ENCODE results near the gene GPC3.

DNA sequence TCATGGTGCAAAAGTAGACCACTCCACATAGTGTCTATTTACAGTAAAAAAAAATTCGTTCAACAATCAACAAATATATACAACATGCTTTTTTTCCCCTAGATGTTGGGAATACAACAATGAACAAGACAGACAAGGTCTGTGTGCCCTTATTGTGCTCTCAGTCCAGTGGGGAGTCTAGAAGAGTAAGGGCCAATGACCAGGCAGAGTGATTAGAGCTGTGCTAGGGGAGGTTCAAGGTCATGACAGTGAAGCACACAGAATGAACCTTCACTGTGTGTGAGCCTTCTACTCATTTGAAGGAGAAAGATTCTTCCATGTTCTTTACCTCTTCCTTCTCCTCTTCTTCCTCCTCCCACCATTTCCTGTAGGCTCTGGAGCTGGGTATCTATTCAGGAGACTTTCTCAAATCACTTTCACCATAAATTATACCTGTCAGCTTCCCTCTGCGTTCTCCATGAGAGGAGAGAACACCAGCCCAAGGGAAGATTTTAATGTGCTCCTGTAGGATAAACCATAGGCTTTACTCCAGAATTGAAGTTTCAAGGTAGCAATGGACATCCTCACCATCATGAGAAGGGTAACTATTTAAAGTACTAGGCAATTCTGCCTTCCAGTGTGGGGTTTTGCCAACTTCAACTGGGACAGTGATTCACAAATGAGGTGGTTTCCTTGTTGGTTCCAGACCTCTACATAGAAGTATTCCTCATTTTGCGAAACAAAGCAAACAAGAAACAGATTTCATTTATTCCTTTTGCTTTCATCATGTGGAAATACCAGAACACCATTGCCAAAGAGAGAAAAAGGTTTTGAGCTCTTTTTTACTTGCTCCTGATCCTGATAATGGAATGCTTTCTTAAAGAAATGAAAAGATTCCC lies 323.2 kb downstream of the GPC3 start:
- TF ChIP-seq, protein P1, sequence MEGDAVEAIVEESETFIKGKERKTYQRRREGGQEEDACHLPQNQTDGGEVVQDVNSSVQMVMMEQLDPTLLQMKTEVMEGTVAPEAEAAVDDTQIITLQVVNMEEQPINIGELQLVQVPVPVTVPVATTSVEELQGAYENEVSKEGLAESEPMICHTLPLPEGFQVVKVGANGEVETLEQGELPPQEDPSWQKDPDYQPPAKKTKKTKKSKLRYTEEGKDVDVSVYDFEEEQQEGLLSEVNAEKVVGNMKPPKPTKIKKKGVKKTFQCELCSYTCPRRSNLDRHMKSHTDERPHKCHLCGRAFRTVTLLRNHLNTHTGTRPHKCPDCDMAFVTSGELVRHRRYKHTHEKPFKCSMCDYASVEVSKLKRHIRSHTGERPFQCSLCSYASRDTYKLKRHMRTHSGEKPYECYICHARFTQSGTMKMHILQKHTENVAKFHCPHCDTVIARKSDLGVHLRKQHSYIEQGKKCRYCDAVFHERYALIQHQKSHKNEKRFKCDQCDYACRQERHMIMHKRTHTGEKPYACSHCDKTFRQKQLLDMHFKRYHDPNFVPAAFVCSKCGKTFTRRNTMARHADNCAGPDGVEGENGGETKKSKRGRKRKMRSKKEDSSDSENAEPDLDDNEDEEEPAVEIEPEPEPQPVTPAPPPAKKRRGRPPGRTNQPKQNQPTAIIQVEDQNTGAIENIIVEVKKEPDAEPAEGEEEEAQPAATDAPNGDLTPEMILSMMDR (IDR thresholded peaks at IDR 0.05), result no peak
- TF ChIP-seq EP300 (IDR thresholded peaks at IDR 0.05) (no peak), POLR2A (IDR thresholded peaks at IDR 0.05; ENCODE audit: low read depth) (no peak)

All from esophagus muscularis mucosa (tissue), 4 donors.